Vagina (tissue), 2 donors: Measurements from ENCODE around the gene NTSR1.

Experiments
- CTCF ChIP-seq, 3 experiments: fragments of 450-650 bp in 2 of 3; fragments of 200-600 bp in 1 of 3; sonication (generic) in 1 of 3; IDR thresholded peaks; one replicate each; pipeline ENCODE4 v1.5.1; 2017 to 2019; ENCODE audit warnings: antibody characterized with exemption in 3 of 3, mild to moderate bottlenecking in 2 of 3, moderate library complexity in 2 of 3
- POLR2A ChIP-seq, 2 donors: fragments of 450-650 bp; IDR thresholded peaks; one replicate each; pipeline ENCODE4 v1.6.1; 2017; ENCODE audit warnings: antibody characterized with exemption in 2 of 2, mild to moderate bottlenecking in 2 of 2, moderate library complexity in 2 of 2

DNA sequence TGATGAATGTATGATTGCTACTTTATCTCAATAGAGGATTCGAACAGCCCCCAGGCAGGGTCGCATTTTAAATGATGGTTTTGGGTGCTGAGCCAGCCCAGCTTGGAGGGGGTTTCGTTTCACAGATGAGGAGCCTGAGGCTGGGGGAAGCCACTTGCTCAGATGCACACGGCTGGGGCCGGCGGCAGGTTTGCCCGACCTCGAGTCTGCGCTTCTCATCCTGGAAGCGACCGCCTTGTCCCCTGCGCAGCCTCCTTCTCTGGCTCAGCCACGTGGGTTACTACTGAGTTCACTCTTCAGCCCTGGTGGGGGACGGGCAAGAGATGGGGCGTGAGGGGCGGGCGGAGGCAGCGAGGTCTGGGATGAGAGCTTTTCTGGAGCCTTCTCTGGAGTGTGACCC is 25.3 kb downstream of the NTSR1 start:
- no peak for TF ChIP-seq CTCF (IDR thresholded peaks at IDR 0.05)
- no peak for TF ChIP-seq POLR2A (IDR thresholded peaks at IDR 0.05)
